Thyroid gland (tissue), 4 donors: ENCODE data around the gene CWF19L2.

Experiments used
- POLR2A ChIP-seq, 2 donors: fragments of 450-650 bp; IDR thresholded peaks; one replicate each; pipeline ENCODE4 v1.6.1; 2017; ENCODE audit warnings: antibody characterized with exemption in 2 of 2, mild to moderate bottlenecking in 2 of 2, moderate library complexity in 1 of 2
- TF ChIP-seq, protein P1 (sequence below), 6 experiments: fragments of 200-600 bp in 3 of 6; fragments of 450-650 bp in 3 of 6; sonication (generic) in 3 of 6; IDR thresholded peaks; one replicate each; pipeline ENCODE4 v1.5.1; 2016 to 2019; ENCODE audit warnings: antibody characterized with exemption in 6 of 6, mild to moderate bottlenecking in 2 of 6, inconsistent platforms in 1 of 6, moderate library complexity in 1 of 6

DNA sequence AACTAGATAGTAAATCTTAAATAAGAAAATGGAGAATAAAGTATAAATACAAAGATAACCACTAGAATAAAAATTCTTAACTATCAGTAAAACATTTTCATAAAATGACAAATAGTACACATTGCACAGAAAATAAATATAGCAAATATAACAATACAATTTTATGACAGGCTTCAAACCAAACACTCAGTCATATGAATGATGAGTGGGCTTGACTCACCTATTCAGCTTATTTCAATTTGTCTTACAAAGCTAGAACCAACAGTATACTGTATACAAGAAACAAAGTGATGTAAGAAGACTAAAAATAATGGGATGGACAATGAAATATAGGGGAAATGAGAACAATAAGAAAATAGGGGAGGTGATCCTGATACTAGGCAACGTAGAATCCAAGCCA is 141.2 kb downstream of the CWF19L2 start:
- TF ChIP-seq, protein P1, sequence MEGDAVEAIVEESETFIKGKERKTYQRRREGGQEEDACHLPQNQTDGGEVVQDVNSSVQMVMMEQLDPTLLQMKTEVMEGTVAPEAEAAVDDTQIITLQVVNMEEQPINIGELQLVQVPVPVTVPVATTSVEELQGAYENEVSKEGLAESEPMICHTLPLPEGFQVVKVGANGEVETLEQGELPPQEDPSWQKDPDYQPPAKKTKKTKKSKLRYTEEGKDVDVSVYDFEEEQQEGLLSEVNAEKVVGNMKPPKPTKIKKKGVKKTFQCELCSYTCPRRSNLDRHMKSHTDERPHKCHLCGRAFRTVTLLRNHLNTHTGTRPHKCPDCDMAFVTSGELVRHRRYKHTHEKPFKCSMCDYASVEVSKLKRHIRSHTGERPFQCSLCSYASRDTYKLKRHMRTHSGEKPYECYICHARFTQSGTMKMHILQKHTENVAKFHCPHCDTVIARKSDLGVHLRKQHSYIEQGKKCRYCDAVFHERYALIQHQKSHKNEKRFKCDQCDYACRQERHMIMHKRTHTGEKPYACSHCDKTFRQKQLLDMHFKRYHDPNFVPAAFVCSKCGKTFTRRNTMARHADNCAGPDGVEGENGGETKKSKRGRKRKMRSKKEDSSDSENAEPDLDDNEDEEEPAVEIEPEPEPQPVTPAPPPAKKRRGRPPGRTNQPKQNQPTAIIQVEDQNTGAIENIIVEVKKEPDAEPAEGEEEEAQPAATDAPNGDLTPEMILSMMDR (IDR thresholded peaks at IDR 0.05): no peak
- TF ChIP-seq POLR2A (IDR thresholded peaks at IDR 0.05): no peak
